A549 (cell line): Measurements from ENCODE around the gene CAPN11. TPM values are rescaled to one million over a fixed set of nuclear protein-coding genes. Genes with fewer than 3 reads are reported as not detected.

Source experiments
- ATAC-seq, 2 experiments: fragments of 200-7000 bp in 1 of 2; fragments of >200 bp in 1 of 2; cut with Nextera tagmentation in 1 of 2; cut with Tn5 transposase in 1 of 2; 3 replicates each; pipeline versions ENCODE4 v1.8.0 to v1.9.1; 2018 to 2020; ENCODE audit warnings: mild to moderate bottlenecking in 1 of 2, moderate library complexity in 1 of 2
- CTCF ChIA-PET: fragments of 300-600 bp; sonication (Branson Sonifier 250); formaldehyde crosslinking; extraction: SDS; loops from one replicate; lab custom pipeline; 2021; ENCODE audit warnings: antibody characterized with exemption, inconsistent platforms; lab: Yijun Ruan, JAX
- POLR2A ChIA-PET: fragments of 350-600 bp; formaldehyde crosslinking; extraction: SDS; loops from one replicate; lab custom pipeline; 2021; ENCODE audit warnings: antibody characterized with exemption, inconsistent platforms; lab: Yijun Ruan, JAX
- DNase-seq, 2 experiments: peaks; one replicate each; pipeline versions ENCODE4 v3.0.0 to v3.0.0-alpha.2; 2011 to 2016; ENCODE audit warnings: low read depth in 1 of 2, low spot score in 1 of 2
- FAIRE-seq: peaks from 2 replicates; lab custom pipeline; 2011; peaks lifted over from hg19 to GRCh38; lab: Jason Lieb, UNC
- H3K27ac ChIP-seq, 2 experiments: fragments of >200 bp; sonication (Bioruptor Twin); formaldehyde crosslinking; 3 replicates each; pipeline ENCODE4 v1.5.1; 2016 to 2017
- H3K4me1 ChIP-seq: fragments of >200 bp; sonication (Bioruptor Twin); formaldehyde crosslinking; 3 replicates; pipeline ENCODE4 v1.6.1; 2016
- H3K4me2 ChIP-seq: fragments of >200 bp; sonication (Bioruptor Twin); formaldehyde crosslinking; 3 replicates; pipeline ENCODE4 v1.6.1; 2016
- H3K4me3 ChIP-seq: fragments of >200 bp; sonication (Bioruptor Twin); formaldehyde crosslinking; 3 replicates; pipeline ENCODE4 v1.5.1; 2016
- H3K9me3 ChIP-seq: fragments of >200 bp; sonication (Bioruptor Twin); formaldehyde crosslinking; 3 replicates; pipeline ENCODE4 v1.6.1; 2016
- CBX2 ChIP-seq: fragments of 200-600 bp; sonication (generic); IDR thresholded peaks from 2 replicates; pipeline ENCODE4 v1.6.1; 2016; ENCODE audit warnings: low read depth, mild to moderate bottlenecking, borderline replicate concordance
- CHD2 ChIP-seq: fragments of 150-350 bp; IDR thresholded peaks from 2 replicates; pipeline ENCODE4 v1.6.1; 2014; ENCODE audit warnings: low read length; ENCODE audit not compliant: partially characterized antibody
- ELK1 ChIP-seq: fragments of 150-350 bp; IDR thresholded peaks from 2 replicates; pipeline ENCODE4 v1.6.1; 2014; ENCODE audit warnings: low read depth, mild to moderate bottlenecking, low read length
- ESRRA ChIP-seq: fragments of 150-350 bp; IDR thresholded peaks from 2 replicates; pipeline ENCODE4 v1.6.1; 2014; ENCODE audit warnings: mild to moderate bottlenecking, low read length, borderline replicate concordance
- FOSB ChIP-seq: fragments of 250-450 bp; sonication (Bioruptor Pico); IDR thresholded peaks from 2 replicates; pipeline ENCODE4 v1.5.0; 2020; ENCODE audit warnings: mild to moderate bottlenecking, moderate library complexity
- HDAC2 ChIP-seq: fragments of 200-600 bp; sonication (generic); IDR thresholded peaks from 2 replicates; pipeline ENCODE4 v1.6.1; 2016
- HEYL ChIP-seq: fragments of 250-450 bp; sonication (Bioruptor Pico); IDR thresholded peaks from 2 replicates; pipeline ENCODE4 v1.8.0; 2021; ENCODE audit warnings: mild to moderate bottlenecking, moderate library complexity
- HMGXB4 ChIP-seq: fragments of 250-450 bp; sonication (Bioruptor Pico); IDR thresholded peaks from 2 replicates; pipeline ENCODE4 v1.5.0; 2021; ENCODE audit warnings: mild to moderate bottlenecking, moderate library complexity, borderline replicate concordance
- MAZ ChIP-seq: fragments of 150-350 bp; IDR thresholded peaks from 2 replicates; pipeline ENCODE4 v1.6.1; 2014; ENCODE audit warnings: antibody characterized with exemption, low read depth, low read length, borderline replicate concordance
- MYC ChIP-seq: IDR thresholded peaks from 2 replicates; pipeline ENCODE4 v1.6.1; 2012; ENCODE audit warnings: mild to moderate bottlenecking, inconsistent platforms, low read length, improper control_type of control experiment, borderline replicate concordance
- REST ChIP-seq: fragments of 200-600 bp; sonication (generic); IDR thresholded peaks from 2 replicates; pipeline ENCODE4 v1.6.1; 2016; ENCODE audit warnings: antibody characterized with exemption, mild to moderate bottlenecking, moderate library complexity
- TFCP2L1 ChIP-seq: fragments of 250-450 bp; sonication (Bioruptor Pico); IDR thresholded peaks from 2 replicates; pipeline ENCODE4 v1.5.0; 2021; ENCODE audit warnings: mild to moderate bottlenecking
- ZC3H11A ChIP-seq: fragments of 450-650 bp; IDR thresholded peaks from 2 replicates; pipeline ENCODE4 v1.6.1; 2014; ENCODE audit warnings: antibody characterized with exemption, mild to moderate bottlenecking
- ZNF302 ChIP-seq: fragments of 250-450 bp; sonication (Bioruptor Pico); IDR thresholded peaks from 2 replicates; pipeline ENCODE4 v1.9.0; 2021; ENCODE audit warnings: inconsistent platforms, mild to moderate bottlenecking, moderate library complexity
- WGBS: methylation state at CpG from one replicate; pipeline ENCODE4 v1.1.6; 2017; ENCODE audit errors: missing lambda C conversion rate; 5-methylcytosine and 5-hydroxymethylcytosine counted together
- polyA plus RNA-seq, 4 experiments: library from polyadenylated mRNA; depleted of rRNA in 3 of 4; stranded (reverse); fragments of >200 nt; fragmentation: RNase III in 1 of 4; extraction: RNeasy Plus Mini Kit Qiagen cat#74134 plus additional on column Dnase treatment in 1 of 4; gene quantifications; 2 replicates in 3 of 4; 3 replicates in 1 of 4; pipeline ENCODE4 v1.2.3, GENCODE V29; 2011 to 2017

Gene CAPN11
- polyA plus RNA-seq, 2 of the 4 experiments (the other 2 are of a cell fraction): 0.10 TPM; not detected in 1

GRCh38 chr6:44128020-44128917 lies 30.4 kb upstream of the CAPN11 start (continued):
- TF ChIP-seq CBX2 (no peak), FOSB (CRISPR knock-in tag) (no peak)
- TF ChIP-seq, all 56 proteins: peak for 0

GRCh38 chr6:44129841-44130322 lies 28.7 kb upstream of the CAPN11 start:
- DNase-seq (no peak), ATAC-seq (no peak), FAIRE-seq (no peak)
- CTCF ChIA-PET: interaction anchor here (0.6 to 1.8 kb wide), 5 partner anchors 21 to 196 kb away, joined by 3 to 6 read pairs (median 3); partner anchors contain the start of gene AARS2
- Histone ChIP-seq H3K27ac (no peak overlapping the region), H3K4me1 (peaks cover 29% of the 10 kb centered on the region), H3K4me3 (no peak overlapping the region), H3K4me2 (no peak overlapping the region), H3K9me3 (no peaks in the 10 kb centered on the region)
- WGBS: 77% methylated on average over 2 of the region's 2 CpGs
- TF ChIP-seq CHD2 (no peak), HEYL (CRISPR knock-in tag) (no peak), TFCP2L1 (CRISPR knock-in tag) (no peak), ZC3H11A (no peak), HMGXB4 (CRISPR knock-in tag) (no peak), MYC (no peak), ELK1 (no peak), ZNF302 (no peak)
- POLR2A ChIA-PET: interaction anchor here (0.7 kb wide), 3 partner anchors 13 to 113 kb away, joined by 3 to 6 read pairs (median 4); no protein-coding TSS in a partner anchor

- Histone ChIP-seq H3K27ac (no peak overlapping the region), H3K9me3 (no peaks in the 10 kb centered on the region), H3K4me3 (no peak overlapping the region), H3K4me1 (peaks cover 16% of the 10 kb centered on the region; the same call in 2 of the 3 replicates), H3K4me2 (no peak overlapping the region)
- no peak for ATAC-seq
- 67% methylated on average over 2 of the region's 2 CpGs for WGBS
- POLR2A ChIA-PET: no interaction called here
- no peak for FAIRE-seq
- TF ChIP-seq MAZ (no peak), REST (no peak), ESRRA (no peak), HDAC2 (no peak)
- TF ChIP-seq, all 56 proteins: peak for 0
- CTCF ChIA-PET: interaction anchor here (1.0 to 2.0 kb wide), 5 partner anchors 19 to 465 kb away, joined by 3 to 5 read pairs (median 4); no protein-coding TSS in a partner anchor
- DNase-seq: no peak
Measured at GRCh38 chr6:44131892-44132291, 26.7 kb upstream of the CAPN11 start.
